HG03196 (cell line): Measurements from ENCODE around the gene EFNB1.
"Not testable (repeated sequence)": the region's sequence is repeated elsewhere in the genome, so short reads cannot be mapped to it uniquely, and the experiment has no call there.

ENCODE experiments used
- ATAC-seq: cut with Tn5 transposase; IDR thresholded peaks from one replicate; pipeline ENCODE4 v1.9.1; 2021; ENCODE audit not compliant: unreplicated experiment

Gene EFNB1

DNA sequence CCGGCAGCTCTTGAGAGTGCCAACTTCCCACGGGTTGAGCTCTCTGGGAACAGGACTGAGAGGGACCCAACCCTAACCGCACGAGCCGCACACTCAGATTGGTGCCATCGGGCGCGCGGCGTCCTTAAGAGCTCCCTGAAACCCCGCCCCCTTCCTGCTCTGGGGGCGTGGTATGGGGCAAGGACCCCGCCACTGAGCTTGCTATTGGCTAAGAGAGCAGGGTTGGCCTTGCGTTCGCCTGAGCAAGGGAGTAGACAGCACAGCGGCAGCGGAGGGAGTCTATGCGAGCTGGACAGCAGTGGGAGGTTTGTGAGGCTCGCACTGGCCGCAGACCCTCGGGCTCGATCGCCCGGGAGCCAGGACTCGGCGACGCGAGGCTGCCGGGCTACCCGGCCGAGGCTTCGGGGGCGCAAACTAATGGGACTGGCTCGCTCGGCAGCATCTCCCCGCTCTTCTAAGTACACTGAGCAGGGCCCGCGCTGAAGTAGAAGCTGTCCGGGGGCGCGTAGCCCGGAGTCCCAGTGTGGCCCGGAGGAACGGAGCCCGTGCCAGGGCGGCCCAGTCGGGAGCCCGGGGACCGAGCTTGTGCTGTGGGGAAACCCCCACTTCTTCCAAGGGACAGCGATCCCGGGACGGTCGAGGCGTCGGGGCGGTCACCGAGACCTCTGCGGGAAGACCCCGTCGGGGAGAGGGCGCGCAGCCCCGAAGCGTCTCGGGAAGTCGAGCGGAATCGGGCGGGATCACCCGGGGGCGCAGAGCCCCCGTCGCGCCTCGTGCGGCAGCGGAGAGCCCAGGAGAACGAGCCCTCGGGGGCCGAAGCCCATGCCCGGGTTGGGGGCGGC is at the start of gene EFNB1:
Gene EFNB1, plus strand, starts transcription at position 282 of the 842 bp plus-strand sequence. CDS start 756 bp downstream, outside the sequence.
- ATAC-seq = peak; percentile 98

DNA sequence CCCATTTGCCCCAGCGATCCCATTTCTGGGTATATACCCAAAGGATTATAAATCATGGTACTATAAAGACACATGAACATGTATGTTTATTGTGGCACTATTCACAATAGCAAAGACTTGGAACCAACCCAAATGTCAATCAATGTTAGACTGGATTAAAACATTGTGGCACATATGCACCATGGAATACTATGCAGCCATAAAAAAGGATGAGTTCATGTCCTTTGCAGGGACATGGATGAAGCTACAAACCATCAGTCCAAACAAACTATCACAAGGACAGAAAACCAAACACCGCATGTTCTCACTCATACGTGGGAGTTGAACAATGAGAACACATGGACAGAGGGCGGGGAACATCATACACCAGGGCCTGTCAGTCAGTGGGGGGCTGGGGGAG is 47.5 kb upstream of the EFNB1 start:
- not testable (repeated sequence) for ATAC-seq

DNA sequence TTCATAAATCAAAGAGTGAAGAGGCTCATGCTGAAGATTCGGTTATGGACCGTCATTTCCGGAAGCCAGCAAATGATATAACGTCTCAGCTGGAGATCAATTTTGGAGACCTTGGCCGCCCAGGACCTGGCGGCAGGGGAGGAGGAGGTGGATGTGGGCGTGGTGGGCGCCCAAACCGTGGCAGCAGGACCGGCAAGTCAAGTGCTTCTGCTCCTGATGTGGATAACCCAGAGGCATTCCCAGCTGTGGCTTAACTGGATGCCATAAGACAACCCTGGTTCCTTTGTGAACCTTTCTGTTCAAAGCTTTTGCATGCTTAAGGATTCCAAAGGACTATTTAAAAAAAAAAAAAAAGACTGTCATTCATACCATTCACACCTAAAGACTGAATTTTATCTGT is 44.0 kb upstream of the EFNB1 start:
- ATAC-seq = no peak

DNA sequence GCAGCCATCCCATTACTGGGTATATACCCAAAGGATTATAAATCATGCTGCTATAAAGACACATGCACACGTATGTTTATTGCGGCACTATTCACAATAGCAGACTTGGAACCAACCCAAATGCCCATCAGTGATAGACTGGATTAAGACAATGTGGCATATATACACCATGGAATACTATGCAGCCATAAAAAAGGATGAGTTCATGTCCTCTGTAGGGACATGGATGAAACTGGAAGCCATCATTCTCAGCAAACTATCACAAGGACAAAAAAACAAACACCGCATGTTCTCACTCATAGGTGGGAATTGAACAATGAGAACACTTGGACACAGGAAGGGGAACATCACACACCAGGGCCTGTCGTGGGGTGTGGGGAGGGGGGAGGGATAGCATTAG is 42.2 kb upstream of the EFNB1 start:
- ATAC-seq = not testable (repeated sequence)

DNA sequence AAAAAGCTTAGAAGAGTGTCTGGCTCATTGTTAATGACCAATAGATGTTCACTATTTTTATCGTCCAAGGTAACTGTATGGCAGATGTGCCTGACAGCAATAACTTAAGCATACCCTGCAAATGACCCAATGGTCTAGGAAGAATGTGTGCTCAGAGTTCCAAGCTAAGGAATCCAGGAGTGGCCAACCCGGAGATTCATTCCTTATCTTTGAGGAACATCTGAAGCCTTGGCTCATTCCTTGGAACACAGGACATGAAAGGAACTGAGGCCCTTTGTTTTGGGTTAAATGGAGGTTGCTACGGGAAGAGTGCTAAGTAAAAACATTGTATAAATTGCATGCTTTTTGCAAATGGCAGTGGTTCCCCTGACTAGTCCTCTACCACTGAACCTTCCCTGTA is 38.9 kb upstream of the EFNB1 start:
- ATAC-seq = no peak

DNA sequence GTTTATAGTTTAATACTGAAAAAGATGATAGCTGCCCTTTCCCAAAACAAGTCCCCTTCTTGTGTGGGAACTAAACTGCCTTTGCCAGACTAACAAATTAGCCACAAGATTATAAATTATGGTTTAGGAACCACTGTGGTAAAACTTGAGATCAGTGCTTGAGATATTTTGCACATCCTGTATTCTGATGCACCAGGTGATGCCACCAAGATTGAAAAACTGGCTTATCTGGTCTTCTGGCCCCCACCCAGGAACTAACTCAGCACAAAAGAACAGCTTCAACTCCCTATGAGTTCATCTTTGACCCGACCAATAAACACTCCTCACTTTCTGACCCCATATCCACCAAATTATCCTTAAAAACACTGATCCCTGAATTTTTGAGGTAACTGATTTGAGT is 36.7 kb upstream of the EFNB1 start:
- ATAC-seq = no peak

DNA sequence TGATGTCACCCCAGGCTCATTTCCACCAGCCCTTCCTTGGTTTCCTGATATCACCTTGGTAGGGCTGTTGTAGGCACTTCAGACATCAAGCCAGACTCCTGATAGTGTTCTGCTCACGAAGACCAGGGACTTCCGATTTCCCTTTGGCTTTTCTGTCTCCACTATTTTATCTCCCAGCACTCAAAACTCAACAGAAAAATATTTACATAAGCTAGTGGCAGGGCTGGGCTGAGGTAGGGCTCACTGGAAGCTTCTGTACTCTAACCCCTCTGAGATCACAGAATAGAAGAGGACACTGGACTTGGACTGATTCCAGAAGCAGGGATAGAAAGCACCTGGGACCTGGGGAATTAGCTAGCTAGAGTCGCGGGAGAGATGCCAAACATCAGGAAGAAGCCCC is 34.4 kb upstream of the EFNB1 start:
- no peak for ATAC-seq

DNA sequence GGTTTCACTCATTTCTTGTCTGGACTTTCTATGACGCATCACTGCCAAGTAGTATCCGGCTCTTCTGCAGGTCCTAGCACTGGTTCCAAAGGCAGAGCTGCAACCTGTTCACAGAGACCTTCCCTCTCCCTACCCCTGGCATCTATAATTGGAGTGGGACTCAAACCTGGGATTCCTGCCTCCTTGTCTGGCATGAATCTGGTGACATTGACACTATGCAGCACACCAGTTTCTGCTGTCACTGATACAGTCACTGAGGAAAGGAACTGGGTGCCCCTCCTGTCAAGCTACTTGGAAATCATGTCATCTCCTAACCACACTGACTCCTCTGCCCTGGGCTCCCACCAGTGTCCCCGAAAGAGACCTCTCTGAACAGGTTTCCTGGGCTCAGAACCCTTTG is 33.1 kb upstream of the EFNB1 start:
- ATAC-seq = no peak

DNA sequence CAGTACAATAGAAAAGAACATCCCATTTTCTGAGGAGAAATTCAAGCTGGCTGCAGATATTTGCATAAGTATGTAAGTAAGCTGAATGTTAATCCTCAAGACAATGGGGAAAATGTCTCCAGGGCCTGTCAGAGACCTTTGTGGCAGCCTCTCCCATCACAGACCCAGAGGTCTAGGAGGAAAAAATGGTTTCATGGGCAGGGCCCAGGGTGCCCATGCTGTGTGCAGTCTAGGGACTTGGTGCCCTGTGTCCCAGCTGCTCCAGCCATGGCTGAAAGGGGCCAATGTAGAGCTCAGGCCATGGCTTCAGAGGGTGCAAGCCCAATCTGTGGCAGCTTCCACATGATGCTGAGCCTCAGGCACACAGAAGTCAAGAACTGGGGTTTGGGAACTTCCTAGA is 30.4 kb upstream of the EFNB1 start:
- ATAC-seq = not testable (repeated sequence)

DNA sequence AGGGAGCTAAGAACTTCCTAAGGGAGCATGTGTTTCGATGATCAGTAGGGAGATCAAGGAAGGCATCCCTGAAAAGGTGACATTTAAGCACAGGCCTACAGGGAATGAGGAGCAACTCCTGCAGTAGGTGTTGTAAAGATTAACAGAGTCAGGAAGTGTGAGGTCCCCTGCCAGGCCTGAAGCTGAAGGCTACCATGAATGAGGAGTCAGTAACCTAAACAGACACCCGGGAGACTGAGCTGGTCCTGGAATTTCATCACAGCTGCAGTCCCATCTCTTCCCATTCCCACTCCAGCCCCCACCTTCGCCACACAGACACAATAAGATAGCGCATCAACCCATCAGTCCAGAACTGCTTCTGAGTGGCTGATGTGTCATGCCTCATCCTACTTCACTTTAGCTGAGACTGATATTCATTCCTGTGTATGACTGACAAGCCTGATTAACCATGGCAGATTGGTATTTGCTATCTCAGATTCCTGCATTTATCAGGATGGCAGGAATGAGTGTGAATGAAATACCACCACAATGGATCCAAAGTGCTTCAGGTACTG is 27.0 kb upstream of the EFNB1 start:
- no peak for ATAC-seq

DNA sequence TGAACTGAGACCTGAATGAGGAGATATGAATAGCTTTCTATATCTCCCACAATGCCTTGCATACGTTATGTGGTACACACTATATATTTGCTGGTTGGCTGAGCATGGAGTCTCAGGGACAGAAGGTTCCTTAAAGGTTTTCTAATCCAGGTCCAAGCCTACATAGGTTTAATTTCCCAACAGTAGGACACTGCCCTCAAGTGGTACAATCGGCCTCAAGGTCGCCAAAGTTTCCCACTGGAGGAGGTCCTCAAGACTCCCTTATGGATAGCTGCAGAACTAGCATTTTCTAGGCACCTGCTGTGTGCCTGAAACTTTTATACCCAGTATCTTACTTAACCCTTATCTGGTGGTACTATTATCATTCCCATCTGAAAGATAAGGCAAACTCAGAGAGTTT is 21.0 kb upstream of the EFNB1 start:
- ATAC-seq = no peak

DNA sequence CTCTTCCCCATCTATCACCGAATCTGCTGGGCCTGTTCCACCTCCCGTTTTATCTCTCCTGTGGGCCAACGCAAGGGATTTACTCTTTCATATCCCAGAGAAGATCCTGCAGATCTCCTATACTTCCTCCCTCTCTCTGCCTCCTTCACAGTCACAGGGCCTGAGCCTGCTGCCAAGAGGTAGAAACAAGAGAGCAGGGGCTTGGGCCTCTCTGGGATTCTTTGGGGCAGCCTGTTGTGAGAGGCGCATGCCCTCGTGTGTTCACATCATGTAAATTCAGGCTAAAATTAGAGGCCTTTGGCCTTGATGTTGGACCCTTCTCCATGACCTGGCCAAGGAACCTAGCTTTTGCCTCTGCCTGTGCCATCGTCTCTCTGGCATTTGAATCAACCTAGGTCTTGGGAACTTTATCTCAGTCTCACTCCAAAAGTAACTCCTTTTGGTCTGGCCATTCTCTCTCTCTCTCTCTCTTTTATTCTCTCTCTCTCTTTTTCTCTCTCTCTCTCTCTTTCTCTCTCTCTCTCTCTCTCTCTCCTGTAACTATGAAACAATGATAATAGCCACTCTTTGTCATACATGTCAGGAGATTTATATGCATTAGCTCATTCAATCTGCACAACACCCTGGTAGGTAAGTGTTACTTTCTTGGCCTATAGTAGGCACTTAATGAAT is 20.0 kb upstream of the EFNB1 start:
- ATAC-seq = no peak

DNA sequence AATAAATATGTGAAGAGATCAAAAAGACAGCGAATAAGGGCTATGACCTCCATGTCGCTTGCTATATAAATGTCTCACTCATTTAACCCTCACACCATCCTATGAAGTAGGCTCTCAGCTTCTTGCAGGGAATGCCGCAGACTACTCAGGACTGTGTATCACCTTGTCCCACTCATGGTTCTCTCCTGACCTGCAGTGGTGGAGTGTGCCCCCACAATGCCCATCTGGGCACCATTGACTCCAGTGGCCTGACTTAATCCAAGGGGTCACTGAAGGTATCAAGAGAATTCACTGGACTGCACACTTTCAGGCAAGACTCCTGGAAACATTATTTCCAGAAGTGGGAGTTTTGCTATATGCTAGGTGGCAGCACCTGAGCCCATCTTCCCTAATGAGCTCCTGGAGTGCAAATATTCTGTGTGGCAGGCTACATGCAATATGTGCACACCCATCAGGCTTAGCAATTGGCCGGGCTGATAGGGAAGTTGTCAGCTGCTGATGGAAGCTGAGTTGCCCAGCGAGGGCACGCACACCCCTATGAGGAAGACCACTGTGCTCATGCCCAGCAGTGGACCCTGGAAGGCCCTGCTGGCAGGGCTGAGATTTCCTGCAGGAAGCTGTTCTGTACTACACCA is 8.2 kb upstream of the EFNB1 start:
- no peak for ATAC-seq

DNA sequence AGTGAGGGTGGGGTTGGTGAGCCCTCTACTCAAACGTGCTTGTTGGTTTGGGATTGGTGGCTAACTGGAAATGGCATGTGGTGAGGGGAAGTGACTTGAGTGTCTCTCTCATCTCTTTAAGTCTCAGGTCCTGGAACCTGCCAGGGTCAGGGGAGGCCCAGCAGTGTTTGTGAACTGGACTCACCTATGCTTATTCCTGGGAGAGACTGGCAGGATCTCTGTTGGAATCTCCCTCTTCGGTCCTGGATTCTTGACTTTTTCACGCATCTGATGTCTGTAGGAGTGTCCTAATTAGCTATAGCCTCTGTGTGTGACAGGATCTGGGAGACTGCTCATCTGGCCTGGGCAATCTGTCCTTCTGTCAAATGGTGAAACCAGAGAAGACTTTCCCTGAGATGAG is 7.2 kb upstream of the EFNB1 start:
- no peak for ATAC-seq

DNA sequence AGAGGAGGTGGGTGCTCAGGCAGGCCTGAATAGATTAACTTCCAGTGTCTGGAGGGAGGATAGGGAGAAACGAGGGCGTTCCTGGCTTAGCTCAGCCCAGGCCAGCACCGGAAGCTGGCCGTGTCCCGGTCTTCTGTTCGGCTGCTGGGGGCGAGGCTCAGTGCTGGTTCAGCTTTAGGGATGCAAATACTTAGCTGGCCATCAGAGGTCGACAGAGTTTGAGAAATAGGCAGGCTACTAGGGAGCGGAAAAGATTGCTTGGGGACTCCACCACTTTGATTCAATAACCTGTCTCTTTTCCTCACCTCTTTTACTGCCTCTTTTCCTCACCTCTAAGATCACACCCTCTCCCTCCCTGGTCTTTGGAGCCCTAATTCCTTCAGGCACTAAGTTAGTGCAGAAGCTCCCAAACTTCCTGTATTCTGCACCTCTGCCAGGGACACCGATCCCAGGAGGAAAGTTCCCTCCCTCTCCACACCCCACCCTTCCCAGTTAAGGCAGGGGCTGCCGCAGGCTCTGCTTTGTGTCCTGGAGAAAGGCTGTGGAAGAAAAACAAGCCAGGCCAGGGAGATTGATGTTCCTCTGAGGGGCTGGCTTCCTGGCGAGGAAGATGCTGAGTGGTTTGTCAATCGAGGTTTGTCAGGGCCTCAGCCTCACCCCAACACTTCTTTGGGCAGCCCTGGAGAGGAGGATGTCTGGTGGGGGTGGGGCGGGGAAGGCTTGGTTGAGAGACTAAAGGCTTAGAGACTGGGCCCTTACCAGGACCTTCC is 6.0 kb upstream of the EFNB1 start:
- no peak for ATAC-seq

DNA sequence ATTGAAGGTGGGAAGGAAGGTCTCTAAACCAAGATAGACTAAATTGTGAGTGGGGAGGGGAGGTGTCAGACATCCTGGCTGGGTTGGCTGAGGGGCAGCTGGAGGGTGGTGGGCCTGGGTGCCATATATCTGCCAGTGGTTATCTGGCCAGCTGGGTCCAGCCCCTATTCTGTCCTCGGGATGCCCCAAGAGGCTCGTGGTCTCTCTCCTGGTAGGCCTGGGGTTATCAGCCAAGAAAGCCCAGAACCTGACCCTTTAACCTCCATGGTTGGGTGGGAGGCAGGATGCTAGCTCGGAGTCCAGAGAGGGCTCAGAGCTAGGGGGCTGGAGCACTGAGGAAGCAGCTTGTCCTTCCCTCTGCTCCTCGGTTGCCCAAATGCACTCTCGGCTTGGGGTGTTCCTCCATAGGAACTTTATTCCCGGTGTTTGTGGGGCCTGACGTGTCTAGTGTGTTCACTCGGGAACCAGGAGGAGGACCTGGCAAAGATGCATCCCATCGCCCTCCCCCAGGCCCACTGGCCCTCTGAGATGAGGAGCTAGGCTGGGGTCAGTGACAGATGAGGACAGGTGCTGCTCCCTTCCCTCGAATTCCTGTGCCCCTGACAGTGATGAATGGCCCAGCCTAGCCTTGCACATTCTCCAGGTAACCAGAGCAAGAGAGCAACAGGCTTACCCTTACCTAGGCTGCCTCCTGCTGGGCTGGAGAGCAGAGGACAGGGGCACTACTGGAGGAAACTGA is 5.2 kb upstream of the EFNB1 start:
- no peak for ATAC-seq

DNA sequence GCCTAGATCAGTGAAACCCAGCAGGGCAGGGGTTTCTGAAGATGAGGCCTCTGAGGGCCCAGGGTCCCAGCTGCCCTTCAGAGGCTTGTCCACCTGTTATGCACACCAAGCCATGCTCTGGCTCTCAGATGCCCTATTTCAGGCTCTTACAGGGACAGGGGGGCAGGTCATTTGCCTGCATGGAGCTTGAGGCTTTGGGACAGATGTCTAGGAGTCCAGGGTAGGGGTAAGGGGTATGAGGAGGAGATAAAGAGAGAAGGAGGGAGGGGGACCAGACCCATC is 4.7 kb upstream of the EFNB1 start:
- no peak for ATAC-seq

DNA sequence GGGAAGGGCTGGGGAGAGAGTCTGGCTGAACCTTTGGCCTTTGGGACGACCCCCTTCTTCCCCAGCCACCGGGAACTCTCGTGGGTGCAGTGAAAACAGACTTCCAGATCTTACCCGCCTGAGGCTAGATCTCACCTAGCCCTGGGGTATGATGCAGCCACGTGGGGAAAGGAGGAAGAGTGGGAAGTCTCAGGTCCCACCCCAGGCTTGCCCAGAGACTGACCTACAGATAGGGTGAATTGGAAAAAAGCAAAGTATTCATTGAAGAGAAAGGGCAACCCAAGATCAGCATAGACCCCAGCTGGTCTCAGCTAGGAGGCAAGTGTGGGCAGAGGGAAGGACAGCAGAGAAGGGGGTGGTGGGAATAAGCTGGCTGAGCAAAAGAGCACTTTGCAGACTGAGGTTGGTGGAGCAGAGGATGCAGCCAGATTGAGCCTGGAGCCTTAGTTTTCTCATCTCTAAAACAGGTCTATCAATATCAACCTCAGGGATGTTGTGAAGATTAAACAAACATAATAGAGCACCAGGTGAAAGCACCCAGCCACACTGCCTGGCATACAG is 4.2 kb upstream of the EFNB1 start:
- no peak for ATAC-seq

DNA sequence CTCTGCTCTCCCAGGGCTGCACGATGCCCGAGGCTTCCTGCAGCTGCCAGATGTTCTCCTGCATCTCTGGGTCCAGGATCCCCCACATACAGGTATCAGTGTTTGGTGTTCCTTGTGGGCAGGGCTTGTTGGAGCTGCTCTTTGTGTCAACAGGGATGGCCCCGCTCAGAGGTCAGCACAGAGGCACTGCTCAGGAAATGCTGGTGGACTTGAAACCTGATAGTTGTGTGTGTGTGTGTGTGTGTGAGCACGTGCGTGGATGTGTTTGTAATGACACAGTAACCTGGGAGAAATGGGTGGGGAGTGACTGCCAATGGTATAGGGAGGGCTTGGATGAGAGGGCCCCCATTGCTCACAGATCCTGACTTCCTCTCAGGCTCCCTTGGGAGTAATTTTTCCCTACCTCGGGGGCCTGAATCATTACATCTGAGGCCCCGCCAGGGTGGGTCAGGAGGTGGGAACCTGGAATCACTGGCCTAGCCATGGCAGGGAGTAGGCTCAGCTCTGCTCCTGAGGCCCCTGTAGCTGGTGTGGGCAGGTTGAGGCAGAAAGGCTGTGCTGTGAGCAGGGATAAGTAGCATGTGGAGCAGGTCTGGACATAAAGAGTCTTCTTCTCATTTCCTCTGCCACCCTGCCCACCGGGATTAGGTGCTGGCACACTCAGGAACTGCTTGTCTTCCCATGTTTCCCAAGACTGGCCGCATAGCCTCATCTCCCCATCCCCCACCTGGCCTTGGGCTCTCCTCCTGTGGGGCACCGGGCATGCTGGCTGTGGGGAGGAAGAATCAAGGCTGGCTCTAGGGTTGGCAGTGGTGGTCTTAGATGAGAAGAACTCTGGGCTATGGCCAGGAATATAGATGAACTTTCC is 2.5 kb upstream of the EFNB1 start:
- ATAC-seq = no peak
